Measurements from ENCODE around the gene CYP17A1. TPM values are rescaled to one million over a fixed set of nuclear protein-coding genes. Genes with fewer than 3 reads are reported as not detected.

CYP17A1 gene
- total RNA-seq, 1 experiment from 2014 or later = 2.1 TPM

DNA sequence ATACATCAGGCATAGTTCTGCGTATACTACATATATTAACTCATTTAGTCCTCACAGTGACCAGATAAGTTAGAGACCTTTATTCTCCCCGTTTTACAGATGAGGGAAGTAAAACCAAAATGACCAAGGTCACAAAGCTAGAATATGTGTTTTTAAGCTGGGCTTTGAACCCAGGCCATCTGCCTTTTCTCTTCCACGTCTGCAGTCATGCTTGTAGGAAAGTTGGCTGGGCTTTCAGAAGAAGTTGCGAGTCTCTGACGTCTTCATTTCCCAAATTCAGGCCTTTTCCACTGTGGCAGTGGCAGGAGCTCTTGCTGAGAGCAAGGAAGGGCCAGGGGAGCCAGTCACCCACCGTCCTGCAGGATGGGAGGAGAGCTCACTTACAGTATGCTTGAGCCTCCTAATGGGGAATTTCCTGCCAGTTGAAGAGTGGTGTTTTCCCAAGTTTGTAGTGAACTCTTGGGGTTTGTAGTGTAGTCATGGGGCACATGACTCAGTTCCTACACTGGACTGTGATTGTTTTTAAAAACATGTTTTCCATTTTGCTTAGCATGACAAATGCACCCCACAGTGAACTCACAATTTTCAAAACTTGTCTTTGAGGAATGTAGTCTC, 34.2 kb downstream of the CYP17A1 start (continued):
- TF ChIP-seq JAZF1 (CRISPR knock-in tag; IDR thresholded peaks at IDR 0.05) (no peak), ETV6 (CRISPR knock-in tag; IDR thresholded peaks at IDR 0.05) (peak; percentile 93; the same call in 1 of the 2 replicates), ZNF423 (CRISPR knock-in tag; IDR thresholded peaks at IDR 0.05) (0 out of 2 replicates have a peak, but pooled peaks have one; percentile 10)
- TF ChIP-seq, protein P1, sequence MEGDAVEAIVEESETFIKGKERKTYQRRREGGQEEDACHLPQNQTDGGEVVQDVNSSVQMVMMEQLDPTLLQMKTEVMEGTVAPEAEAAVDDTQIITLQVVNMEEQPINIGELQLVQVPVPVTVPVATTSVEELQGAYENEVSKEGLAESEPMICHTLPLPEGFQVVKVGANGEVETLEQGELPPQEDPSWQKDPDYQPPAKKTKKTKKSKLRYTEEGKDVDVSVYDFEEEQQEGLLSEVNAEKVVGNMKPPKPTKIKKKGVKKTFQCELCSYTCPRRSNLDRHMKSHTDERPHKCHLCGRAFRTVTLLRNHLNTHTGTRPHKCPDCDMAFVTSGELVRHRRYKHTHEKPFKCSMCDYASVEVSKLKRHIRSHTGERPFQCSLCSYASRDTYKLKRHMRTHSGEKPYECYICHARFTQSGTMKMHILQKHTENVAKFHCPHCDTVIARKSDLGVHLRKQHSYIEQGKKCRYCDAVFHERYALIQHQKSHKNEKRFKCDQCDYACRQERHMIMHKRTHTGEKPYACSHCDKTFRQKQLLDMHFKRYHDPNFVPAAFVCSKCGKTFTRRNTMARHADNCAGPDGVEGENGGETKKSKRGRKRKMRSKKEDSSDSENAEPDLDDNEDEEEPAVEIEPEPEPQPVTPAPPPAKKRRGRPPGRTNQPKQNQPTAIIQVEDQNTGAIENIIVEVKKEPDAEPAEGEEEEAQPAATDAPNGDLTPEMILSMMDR (IDR thresholded peaks at IDR 0.05) = no peak
- TF ChIP-seq, protein P2, sequence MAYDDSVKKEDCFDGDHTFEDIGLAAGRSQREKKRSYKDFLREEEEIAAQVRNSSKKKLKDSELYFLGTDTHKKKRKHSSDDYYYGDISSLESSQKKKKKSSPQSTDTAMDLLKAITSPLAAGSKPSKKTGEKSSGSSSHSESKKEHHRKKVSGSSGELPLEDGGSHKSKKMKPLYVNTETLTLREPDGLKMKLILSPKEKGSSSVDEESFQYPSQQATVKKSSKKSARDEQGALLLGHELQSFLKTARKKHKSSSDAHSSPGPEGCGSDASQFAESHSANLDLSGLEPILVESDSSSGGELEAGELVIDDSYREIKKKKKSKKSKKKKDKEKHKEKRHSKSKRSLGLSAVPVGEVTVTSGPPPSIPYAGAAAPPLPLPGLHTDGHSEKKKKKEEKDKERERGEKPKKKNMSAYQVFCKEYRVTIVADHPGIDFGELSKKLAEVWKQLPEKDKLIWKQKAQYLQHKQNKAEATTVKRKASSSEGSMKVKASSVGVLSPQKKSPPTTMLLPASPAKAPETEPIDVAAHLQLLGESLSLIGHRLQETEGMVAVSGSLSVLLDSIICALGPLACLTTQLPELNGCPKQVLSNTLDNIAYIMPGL (CRISPR knock-in tag; IDR thresholded peaks at IDR 0.05) = no peak

DNA sequence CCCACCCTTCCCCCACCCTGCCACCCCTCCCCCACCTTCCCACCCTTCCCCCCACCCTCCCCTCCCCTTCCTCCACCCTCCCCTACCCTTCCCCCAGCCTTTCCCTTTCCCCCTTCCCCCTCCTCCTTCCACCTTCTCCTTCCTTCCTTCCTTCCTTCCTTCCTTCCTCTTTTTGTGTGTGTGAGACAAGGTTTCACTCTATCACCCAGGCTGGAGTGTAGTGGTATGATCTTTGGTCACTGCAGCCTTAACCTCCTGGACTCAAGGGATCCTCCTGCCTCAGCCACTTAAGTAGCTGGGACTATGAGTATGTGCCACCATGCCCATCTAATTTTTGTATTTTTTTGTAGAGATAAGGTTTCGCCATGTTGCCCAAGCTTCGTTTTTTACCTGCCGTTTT, 35.2 kb downstream of the CYP17A1 start:
- H3K27me3 Mint-ChIP-seq (ENCODE audit: low read depth) = no peaks in the 10 kb centered on the region
- ATAC-seq (no peak), DNase-seq (ENCODE audit: low spot score) (no peak)
- H3K9me3 Mint-ChIP-seq = peaks cover 6% of the 10 kb centered on the region
- POLR2A ChIA-PET = interaction anchor here (0.6 to 1.0 kb wide), 3 partner anchors 9 to 463 kb away, joined by 3 to 7 read pairs (median 5); no protein-coding TSS in a partner anchor
- H3K4me3 Mint-ChIP-seq = peak overlapping the region; percentile 14; the same call in 1 of the 2 replicates
- H3K27ac Mint-ChIP-seq = peak overlapping the region; percentile 98
- peaks cover 17% of the 10 kb centered on the region for H3K36me3 Mint-ChIP-seq
- peaks cover 62% of the 10 kb centered on the region for H3K4me1 Mint-ChIP-seq
- CTCF ChIA-PET = interaction anchor here (1.0 to 1.6 kb wide), 4 partner anchors 23 to 81 kb away, joined by 3 to 7 read pairs (median 4); no protein-coding TSS in a partner anchor
- peak; percentile 72 for TF ChIP-seq ETV6 (CRISPR knock-in tag; IDR thresholded peaks at IDR 0.05)
- TF ChIP-seq TEAD1 (CRISPR knock-in tag; IDR thresholded peaks at IDR 0.05) = no peak

DNA sequence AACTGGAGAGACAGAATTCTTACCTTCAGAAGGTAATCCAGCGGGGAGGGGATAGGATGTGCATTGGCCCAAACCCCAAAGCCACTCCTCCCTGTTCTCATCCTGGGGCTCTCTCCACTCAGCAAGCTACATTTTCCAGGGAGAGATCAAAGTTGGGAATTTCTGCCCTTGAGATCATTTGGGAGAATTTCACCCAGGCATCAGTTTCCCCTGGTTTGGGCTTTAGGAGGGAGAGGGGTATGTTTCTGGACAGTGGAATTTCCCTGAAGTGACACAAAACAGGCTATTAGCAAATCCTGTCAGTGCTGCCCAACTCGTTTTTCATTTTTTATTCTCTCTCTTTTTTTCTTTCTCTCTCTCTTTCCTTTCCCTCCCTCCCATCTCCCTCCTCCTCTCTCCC, 35.7 kb downstream of the CYP17A1 start:
- Mint-ChIP-seq H3K36me3 (peaks cover 17% of the 10 kb centered on the region), H3K9me3 (peaks cover 6% of the 10 kb centered on the region), H3K4me3 (no peak overlapping the region), H3K27ac (peak overlapping the region; percentile 87), H3K4me1 (peaks cover 63% of the 10 kb centered on the region), H3K27me3 (ENCODE audit: low read depth) (no peaks in the 10 kb centered on the region)
- ChIA-PET POLR2A (interaction anchor here (1.0 kb wide), 1 partner anchor 24 kb away, joined by 5 read pairs; no protein-coding TSS in a partner anchor), CTCF (interaction anchor here (1.0 to 1.6 kb wide), 3 partner anchors 34 to 80 kb away, joined by 3 to 7 read pairs (median 4); no protein-coding TSS in a partner anchor)
- DNase-seq (ENCODE audit: low spot score) = no peak
- TF ChIP-seq, protein P3, sequence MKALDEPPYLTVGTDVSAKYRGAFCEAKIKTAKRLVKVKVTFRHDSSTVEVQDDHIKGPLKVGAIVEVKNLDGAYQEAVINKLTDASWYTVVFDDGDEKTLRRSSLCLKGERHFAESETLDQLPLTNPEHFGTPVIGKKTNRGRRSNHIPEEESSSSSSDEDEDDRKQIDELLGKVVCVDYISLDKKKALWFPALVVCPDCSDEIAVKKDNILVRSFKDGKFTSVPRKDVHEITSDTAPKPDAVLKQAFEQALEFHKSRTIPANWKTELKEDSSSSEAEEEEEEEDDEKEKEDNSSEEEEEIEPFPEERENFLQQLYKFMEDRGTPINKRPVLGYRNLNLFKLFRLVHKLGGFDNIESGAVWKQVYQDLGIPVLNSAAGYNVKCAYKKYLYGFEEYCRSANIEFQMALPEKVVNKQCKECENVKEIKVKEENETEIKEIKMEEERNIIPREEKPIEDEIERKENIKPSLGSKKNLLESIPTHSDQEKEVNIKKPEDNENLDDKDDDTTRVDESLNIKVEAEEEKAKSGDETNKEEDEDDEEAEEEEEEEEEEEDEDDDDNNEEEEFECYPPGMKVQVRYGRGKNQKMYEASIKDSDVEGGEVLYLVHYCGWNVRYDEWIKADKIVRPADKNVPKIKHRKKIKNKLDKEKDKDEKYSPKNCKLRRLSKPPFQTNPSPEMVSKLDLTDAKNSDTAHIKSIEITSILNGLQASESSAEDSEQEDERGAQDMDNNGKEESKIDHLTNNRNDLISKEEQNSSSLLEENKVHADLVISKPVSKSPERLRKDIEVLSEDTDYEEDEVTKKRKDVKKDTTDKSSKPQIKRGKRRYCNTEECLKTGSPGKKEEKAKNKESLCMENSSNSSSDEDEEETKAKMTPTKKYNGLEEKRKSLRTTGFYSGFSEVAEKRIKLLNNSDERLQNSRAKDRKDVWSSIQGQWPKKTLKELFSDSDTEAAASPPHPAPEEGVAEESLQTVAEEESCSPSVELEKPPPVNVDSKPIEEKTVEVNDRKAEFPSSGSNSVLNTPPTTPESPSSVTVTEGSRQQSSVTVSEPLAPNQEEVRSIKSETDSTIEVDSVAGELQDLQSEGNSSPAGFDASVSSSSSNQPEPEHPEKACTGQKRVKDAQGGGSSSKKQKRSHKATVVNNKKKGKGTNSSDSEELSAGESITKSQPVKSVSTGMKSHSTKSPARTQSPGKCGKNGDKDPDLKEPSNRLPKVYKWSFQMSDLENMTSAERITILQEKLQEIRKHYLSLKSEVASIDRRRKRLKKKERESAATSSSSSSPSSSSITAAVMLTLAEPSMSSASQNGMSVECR (CRISPR knock-in tag; IDR thresholded peaks at IDR 0.05; ENCODE audit: borderline replicate concordance) = no peak
- TF ChIP-seq IRF2 (CRISPR knock-in tag; IDR thresholded peaks at IDR 0.05; ENCODE audit: borderline replicate concordance, low read depth) (no peak), FOXK1 (CRISPR knock-in tag; IDR thresholded peaks at IDR 0.05) (no peak), ZNF396 (CRISPR knock-in tag; IDR thresholded peaks at IDR 0.05; ENCODE audit: borderline replicate concordance) (no peak), ZNF671 (CRISPR knock-in tag; IDR thresholded peaks at IDR 0.05) (no peak)
- TF ChIP-seq, protein P4, sequence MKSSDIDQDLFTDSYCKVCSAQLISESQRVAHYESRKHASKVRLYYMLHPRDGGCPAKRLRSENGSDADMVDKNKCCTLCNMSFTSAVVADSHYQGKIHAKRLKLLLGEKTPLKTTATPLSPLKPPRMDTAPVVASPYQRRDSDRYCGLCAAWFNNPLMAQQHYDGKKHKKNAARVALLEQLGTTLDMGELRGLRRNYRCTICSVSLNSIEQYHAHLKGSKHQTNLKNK (CRISPR knock-in tag; IDR thresholded peaks at IDR 0.05) = no peak
- TF ChIP-seq, protein P5, sequence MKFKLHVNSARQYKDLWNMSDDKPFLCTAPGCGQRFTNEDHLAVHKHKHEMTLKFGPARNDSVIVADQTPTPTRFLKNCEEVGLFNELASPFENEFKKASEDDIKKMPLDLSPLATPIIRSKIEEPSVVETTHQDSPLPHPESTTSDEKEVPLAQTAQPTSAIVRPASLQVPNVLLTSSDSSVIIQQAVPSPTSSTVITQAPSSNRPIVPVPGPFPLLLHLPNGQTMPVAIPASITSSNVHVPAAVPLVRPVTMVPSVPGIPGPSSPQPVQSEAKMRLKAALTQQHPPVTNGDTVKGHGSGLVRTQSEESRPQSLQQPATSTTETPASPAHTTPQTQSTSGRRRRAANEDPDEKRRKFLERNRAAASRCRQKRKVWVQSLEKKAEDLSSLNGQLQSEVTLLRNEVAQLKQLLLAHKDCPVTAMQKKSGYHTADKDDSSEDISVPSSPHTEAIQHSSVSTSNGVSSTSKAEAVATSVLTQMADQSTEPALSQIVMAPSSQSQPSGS (CRISPR knock-in tag; IDR thresholded peaks at IDR 0.05; ENCODE audit: borderline replicate concordance, low read depth) = no peak
- peak; percentile 24; the same call in 1 of the 2 replicates for ATAC-seq
